HepG2 (cell line): Measurements from ENCODE around the gene DPP3. TPM values are rescaled to one million over a fixed set of nuclear protein-coding genes. Genes with fewer than 3 reads are reported as not detected.

Experiments used
- CTCF ChIP-seq: sonication (generic); formaldehyde crosslinking; IDR thresholded peaks from 2 replicates; pipeline ENCODE4 v1.5.0; 2020; ENCODE audit warnings: mild to moderate bottlenecking, missing genetic modification reagents, moderate library complexity
- HMG20B ChIP-seq: conservative IDR thresholded peaks from 2 replicates; pipeline ENCODE4 v1.6.1; 2016; ENCODE audit warnings: missing genetic modification reagents, missing compliant biosample characterization
- KLF11 ChIP-seq: IDR thresholded peaks from 2 replicates; pipeline ENCODE4 v1.6.1; 2016; ENCODE audit warnings: missing compliant biosample characterization
- MYC ChIP-seq: sonication (generic); formaldehyde crosslinking; IDR thresholded peaks from 2 replicates; pipeline ENCODE4 v1.9.0; 2021; ENCODE audit warnings: missing genetic modification reagents, borderline replicate concordance
- NONO ChIP-seq, 2 experiments: fragments of 450-650 bp in 1 of 2; sonication (generic) in 1 of 2; formaldehyde crosslinking in 1 of 2; IDR thresholded peaks in 1 of 2; conservative IDR thresholded peaks in 1 of 2; 2 replicates each; pipeline versions ENCODE4 v1.6.1 to v1.8.0; 2017 to 2022; ENCODE audit warnings: mild to moderate bottlenecking in 1 of 2, missing genetic modification reagents in 1 of 2, moderate library complexity in 1 of 2
- SIX4 ChIP-seq: sonication (generic); formaldehyde crosslinking; IDR thresholded peaks from 2 replicates; pipeline ENCODE4 v1.4.0; 2020; ENCODE audit warnings: missing genetic modification reagents
- SMYD3 ChIP-seq: sonication (generic); formaldehyde crosslinking; IDR thresholded peaks from 2 replicates; pipeline ENCODE4 v1.8.1; 2023; ENCODE audit warnings: mild to moderate bottlenecking, missing genetic modification reagents
- ZEB1 ChIP-seq: IDR thresholded peaks from 2 replicates; pipeline ENCODE4 v1.6.1; 2012; ENCODE audit warnings: mild to moderate bottlenecking, low read depth, inconsistent platforms; ENCODE audit not compliant: insufficient replicate concordance
- ZFP1 ChIP-seq: IDR thresholded peaks from 2 replicates; pipeline ENCODE4 v1.6.1; 2016
- ZNF276 ChIP-seq: sonication (generic); formaldehyde crosslinking; IDR thresholded peaks from 2 replicates; pipeline ENCODE4 v1.4.0; 2020; ENCODE audit warnings: mild to moderate bottlenecking, low read depth, missing genetic modification reagents
- ZNF589 ChIP-seq: sonication (generic); formaldehyde crosslinking; conservative IDR thresholded peaks from 2 replicates; pipeline ENCODE4 v1.8.0; 2022; ENCODE audit warnings: mild to moderate bottlenecking, moderate library complexity, missing genetic modification reagents
- ZNF776 ChIP-seq: sonication (generic); formaldehyde crosslinking; IDR thresholded peaks from 2 replicates; pipeline ENCODE4 v1.4.0; 2020; ENCODE audit warnings: mild to moderate bottlenecking, missing genetic modification reagents
- polyA plus RNA-seq, 8 experiments: library from polyadenylated mRNA; depleted of rRNA in 3 of 8; stranded (reverse) in 7 of 8; unstranded in 1 of 8; fragments of >200 nt; fragmentation: Illumina TruSeq in 4 of 8; extraction: Trizol in 4 of 8; gene quantifications; 2 replicates each; pipeline versions ENCODE4 v1.2.1 to v1.2.3, GENCODE V29; 2011 to 2016; ENCODE audit warnings: low read depth in 4 of 8, missing spikeins in 1 of 8, mixed read lengths in 1 of 8; ENCODE audit not compliant: insufficient read depth in 1 of 8
- total RNA-seq, 5 experiments: library from RNA; depleted of rRNA; stranded (reverse); fragments of >200 nt; fragmentation: Illumina TruSeq; extraction: Trizol; gene quantifications; 2 replicates each; pipeline ENCODE4 v1.2.3, GENCODE V29; 2016; ENCODE audit warnings: low read depth in 1 of 5
- TF ChIP-seq, protein P1 (sequence below): sonication (generic); formaldehyde crosslinking; IDR thresholded peaks from 2 replicates; pipeline ENCODE4 v1.4.0; 2020; ENCODE audit warnings: missing genetic modification reagents
- TF ChIP-seq, protein P2 (sequence below): fragments of 450-650 bp; IDR thresholded peaks from 2 replicates; pipeline ENCODE4 v1.6.1; 2017; ENCODE audit warnings: mild to moderate bottlenecking
- TF ChIP-seq, protein P3 (sequence below): sonication (generic); formaldehyde crosslinking; IDR thresholded peaks from 2 replicates; pipeline ENCODE4 v1.4.0; 2020; ENCODE audit warnings: missing genetic modification reagents, borderline replicate concordance

DPP3 gene
- total and polyA plus RNA-seq, 2 of the 13 experiments (the other 11 are each of a cell fraction or from before 2014, with no cell fraction given) = 38.4 to 59.8 TPM

DNA sequence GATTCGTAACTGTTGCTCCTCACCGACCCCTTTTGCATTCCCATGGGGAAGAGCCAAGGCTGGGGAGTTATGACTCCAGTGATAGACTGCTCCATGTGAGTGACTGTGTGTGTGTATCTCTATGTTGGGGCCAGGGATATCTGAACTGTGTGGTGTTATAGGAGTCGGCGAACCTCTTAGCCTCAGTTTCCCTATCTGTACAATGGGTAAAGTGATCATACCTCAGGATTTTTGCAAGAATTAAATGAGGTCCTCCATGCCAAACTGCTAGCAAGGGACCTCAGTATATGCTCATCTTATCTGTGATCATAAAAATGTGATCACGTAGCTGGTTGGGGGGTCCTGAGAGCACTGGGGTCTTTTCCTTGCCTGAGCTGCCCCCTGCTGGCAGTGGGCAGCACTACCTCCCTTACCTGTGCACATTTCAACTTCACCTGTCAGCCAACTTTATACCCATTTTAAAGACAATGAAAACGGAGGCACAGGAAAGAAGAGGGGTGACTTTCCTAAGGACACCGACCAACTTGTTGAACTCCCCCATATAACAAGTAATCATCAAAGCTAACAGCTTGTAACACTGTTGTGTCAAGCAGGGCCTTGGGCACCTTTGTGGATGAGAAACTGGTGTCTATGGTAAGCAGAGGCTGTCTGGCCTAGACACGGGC lies 1.4 kb upstream of the DPP3 start (continued):
- TF ChIP-seq, protein P1, sequence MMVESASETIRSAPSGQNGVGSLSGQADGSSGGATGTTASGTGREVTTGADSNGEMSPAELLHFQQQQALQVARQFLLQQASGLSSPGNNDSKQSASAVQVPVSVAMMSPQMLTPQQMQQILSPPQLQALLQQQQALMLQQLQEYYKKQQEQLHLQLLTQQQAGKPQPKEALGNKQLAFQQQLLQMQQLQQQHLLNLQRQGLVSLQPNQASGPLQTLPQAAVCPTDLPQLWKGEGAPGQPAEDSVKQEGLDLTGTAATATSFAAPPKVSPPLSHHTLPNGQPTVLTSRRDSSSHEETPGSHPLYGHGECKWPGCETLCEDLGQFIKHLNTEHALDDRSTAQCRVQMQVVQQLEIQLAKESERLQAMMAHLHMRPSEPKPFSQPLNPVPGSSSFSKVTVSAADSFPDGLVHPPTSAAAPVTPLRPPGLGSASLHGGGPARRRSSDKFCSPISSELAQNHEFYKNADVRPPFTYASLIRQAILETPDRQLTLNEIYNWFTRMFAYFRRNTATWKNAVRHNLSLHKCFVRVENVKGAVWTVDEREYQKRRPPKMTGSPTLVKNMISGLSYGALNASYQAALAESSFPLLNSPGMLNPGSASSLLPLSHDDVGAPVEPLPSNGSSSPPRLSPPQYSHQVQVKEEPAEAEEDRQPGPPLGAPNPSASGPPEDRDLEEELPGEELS (CRISPR knock-in tag) = no peak
- no peak for TF ChIP-seq ZFP1 (CRISPR knock-in tag)
- TF ChIP-seq SMYD3 (CRISPR knock-in tag) = no peak
- no peak for TF ChIP-seq ZNF776 (CRISPR knock-in tag)
- TF ChIP-seq ZNF276 (CRISPR knock-in tag) = no peak
- TF ChIP-seq SIX4 (CRISPR knock-in tag) = no peak
- TF ChIP-seq ZEB1 = peak; percentile 73
- TF ChIP-seq, protein P2, sequence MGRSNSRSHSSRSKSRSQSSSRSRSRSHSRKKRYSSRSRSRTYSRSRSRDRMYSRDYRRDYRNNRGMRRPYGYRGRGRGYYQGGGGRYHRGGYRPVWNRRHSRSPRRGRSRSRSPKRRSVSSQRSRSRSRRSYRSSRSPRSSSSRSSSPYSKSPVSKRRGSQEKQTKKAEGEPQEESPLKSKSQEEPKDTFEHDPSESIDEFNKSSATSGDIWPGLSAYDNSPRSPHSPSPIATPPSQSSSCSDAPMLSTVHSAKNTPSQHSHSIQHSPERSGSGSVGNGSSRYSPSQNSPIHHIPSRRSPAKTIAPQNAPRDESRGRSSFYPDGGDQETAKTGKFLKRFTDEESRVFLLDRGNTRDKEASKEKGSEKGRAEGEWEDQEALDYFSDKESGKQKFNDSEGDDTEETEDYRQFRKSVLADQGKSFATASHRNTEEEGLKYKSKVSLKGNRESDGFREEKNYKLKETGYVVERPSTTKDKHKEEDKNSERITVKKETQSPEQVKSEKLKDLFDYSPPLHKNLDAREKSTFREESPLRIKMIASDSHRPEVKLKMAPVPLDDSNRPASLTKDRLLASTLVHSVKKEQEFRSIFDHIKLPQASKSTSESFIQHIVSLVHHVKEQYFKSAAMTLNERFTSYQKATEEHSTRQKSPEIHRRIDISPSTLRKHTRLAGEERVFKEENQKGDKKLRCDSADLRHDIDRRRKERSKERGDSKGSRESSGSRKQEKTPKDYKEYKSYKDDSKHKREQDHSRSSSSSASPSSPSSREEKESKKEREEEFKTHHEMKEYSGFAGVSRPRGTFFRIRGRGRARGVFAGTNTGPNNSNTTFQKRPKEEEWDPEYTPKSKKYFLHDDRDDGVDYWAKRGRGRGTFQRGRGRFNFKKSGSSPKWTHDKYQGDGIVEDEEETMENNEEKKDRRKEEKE = no peak
- TF ChIP-seq CTCF = peak; percentile 83
- TF ChIP-seq HMG20B = no peak
- no peak for TF ChIP-seq MYC (CRISPR knock-in tag)
- TF ChIP-seq NONO (IDR thresholded peaks at IDR 0.05) = no peak
- peak; percentile 54; the same call in 1 of the 2 replicates for TF ChIP-seq NONO (CRISPR knock-in tag; conservative IDR thresholded peaks at IDR 0.05)
- TF ChIP-seq KLF11 (CRISPR knock-in tag) = no peak
- TF ChIP-seq, protein P3, sequence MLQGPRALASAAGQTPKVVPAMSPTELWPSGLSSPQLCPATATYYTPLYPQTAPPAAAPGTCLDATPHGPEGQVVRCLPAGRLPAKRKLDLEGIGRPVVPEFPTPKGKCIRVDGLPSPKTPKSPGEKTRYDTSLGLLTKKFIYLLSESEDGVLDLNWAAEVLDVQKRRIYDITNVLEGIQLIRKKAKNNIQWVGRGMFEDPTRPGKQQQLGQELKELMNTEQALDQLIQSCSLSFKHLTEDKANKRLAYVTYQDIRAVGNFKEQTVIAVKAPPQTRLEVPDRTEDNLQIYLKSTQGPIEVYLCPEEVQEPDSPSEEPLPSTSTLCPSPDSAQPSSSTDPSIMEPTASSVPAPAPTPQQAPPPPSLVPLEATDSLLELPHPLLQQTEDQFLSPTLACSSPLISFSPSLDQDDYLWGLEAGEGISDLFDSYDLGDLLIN (CRISPR knock-in tag) = no peak
- TF ChIP-seq ZNF589 (CRISPR knock-in tag) = no peak
